Colonic mucosa (tissue), 4 donors: ENCODE results near the gene KIAA0825. TPM values are rescaled to one million over a fixed set of nuclear protein-coding genes. Genes with fewer than 3 reads are reported as not detected.

Source experiments
- DNase-seq: peaks from one replicate; pipeline ENCODE4 v3.0.0-alpha.2; 2020
- H3K27ac ChIP-seq: fragments of 200-600 bp; one replicate; pipeline ENCODE4 v1.8.0; 2021
- H3K27me3 ChIP-seq: fragments of 200-600 bp; one replicate; pipeline ENCODE4 v1.8.0; 2021
- H3K36me3 ChIP-seq: fragments of 200-600 bp; one replicate; pipeline ENCODE4 v1.8.0; 2021
- H3K4me1 ChIP-seq: fragments of 200-600 bp; one replicate; pipeline ENCODE4 v1.8.0; 2021; ENCODE audit warnings: mild to moderate bottlenecking
- H3K4me3 ChIP-seq: fragments of 200-600 bp; one replicate; pipeline ENCODE4 v1.8.0; 2021
- H3K9ac ChIP-seq, 2 donors: one replicate each; pipeline ENCODE4 v1.7.0; 2013; ENCODE audit warnings: control low read depth in 2 of 2, low read depth in 2 of 2, low read length in 2 of 2
- H3K9me3 ChIP-seq: fragments of 200-600 bp; one replicate; pipeline ENCODE4 v1.8.0; 2021
- CTCF ChIP-seq: fragments of 200-600 bp; IDR thresholded peaks from one replicate; pipeline ENCODE4 v1.8.0; 2022; ENCODE audit warnings: antibody characterized with exemption, mild to moderate bottlenecking
- intact Hi-C: fragments of 100-400 bp; cut with DNase I; formaldehyde crosslinking; loops from one replicate; pipeline ENCODE4 v1.14.1; 2022
- total RNA-seq, 2 donors: library from RNA; stranded (reverse); fragmentation: NEBNext Ultra II Directional in 1 of 2; extraction: Animal tissue kit (Norgen Biotek cat#: 25700) in 1 of 2; gene quantifications; one replicate each; pipeline ENCODE4 v1.2.1, GENCODE V29; 2021
- donor health status: healthy.
- donor health status: DM: no; HTN: no; CAD: no.
- donor health status: DM: no; HTN: no; CAD: no.

Gene KIAA0825
- total RNA-seq, 2 donors from 2014 or later: 1.1 to 1.5 TPM

GRCh38 chr5:94310833-94311232 is 307.6 kb downstream of the KIAA0825 start:
- no peak for DNase-seq
- H3K4me3 ChIP-seq: no peak overlapping the region
- intact Hi-C loops: no loop called here
- no peak overlapping the region for H3K27ac ChIP-seq
- no peak for TF ChIP-seq CTCF
- H3K9ac ChIP-seq: no peak overlapping the region
- no peaks in the 10 kb centered on the region for H3K9me3 ChIP-seq
- no peaks in the 10 kb centered on the region for H3K36me3 ChIP-seq
- H3K4me1 ChIP-seq: no peaks in the 10 kb centered on the region
- no peaks in the 10 kb centered on the region for H3K27me3 ChIP-seq

- no peak for TF ChIP-seq CTCF
- DNase-seq: no peak
- Histone ChIP-seq H3K36me3 (no peaks in the 10 kb centered on the region), H3K4me3 (no peak overlapping the region), H3K27ac (no peak overlapping the region), H3K9ac (no peak overlapping the region), H3K4me1 (no peaks in the 10 kb centered on the region), H3K27me3 (no peaks in the 10 kb centered on the region), H3K9me3 (no peaks in the 10 kb centered on the region)
- intact Hi-C loops: no loop called here
Measured at GRCh38 chr5:94309141-94309540, 309.3 kb downstream of the KIAA0825 start.

- intact Hi-C loops: no loop called here
- H3K27ac ChIP-seq: no peak overlapping the region
- no peak overlapping the region for H3K9ac ChIP-seq
- H3K4me3 ChIP-seq: no peak overlapping the region
- no peak for DNase-seq
- H3K4me1 ChIP-seq: no peaks in the 10 kb centered on the region
- no peak for TF ChIP-seq CTCF
- no peaks in the 10 kb centered on the region for H3K9me3 ChIP-seq
- no peaks in the 10 kb centered on the region for H3K27me3 ChIP-seq
- no peaks in the 10 kb centered on the region for H3K36me3 ChIP-seq
Measured at GRCh38 chr5:94308442-94308841, 310.0 kb downstream of the KIAA0825 start.

GRCh38 chr5:94304146-94304545 is 314.3 kb downstream of the KIAA0825 start:
- TF ChIP-seq CTCF: no peak
- no peaks in the 10 kb centered on the region for H3K27me3 ChIP-seq
- no peak for DNase-seq

GRCh38 chr5:94288937-94289336 is 329.5 kb downstream of the KIAA0825 start:
- no peak for TF ChIP-seq CTCF
- no peaks in the 10 kb centered on the region for H3K9me3 ChIP-seq
- H3K27ac ChIP-seq: no peak overlapping the region
- intact Hi-C loops: no loop called here
- H3K4me1 ChIP-seq: no peaks in the 10 kb centered on the region
- no peaks in the 10 kb centered on the region for H3K36me3 ChIP-seq
- DNase-seq: no peak
- no peak overlapping the region for H3K9ac ChIP-seq
- no peak overlapping the region for H3K4me3 ChIP-seq
- H3K27me3 ChIP-seq: no peaks in the 10 kb centered on the region

More at GRCh38 chr5:94304146-94304545, 314.3 kb downstream of the KIAA0825 start:
- Histone ChIP-seq H3K27ac (no peak overlapping the region), H3K9me3 (no peaks in the 10 kb centered on the region), H3K4me1 (no peaks in the 10 kb centered on the region), H3K36me3 (no peaks in the 10 kb centered on the region), H3K4me3 (no peak overlapping the region), H3K9ac (no peak overlapping the region)
- intact Hi-C loops: no loop called here

- H3K27ac ChIP-seq: no peak overlapping the region
- intact Hi-C loops: no loop called here
- no peaks in the 10 kb centered on the region for H3K4me1 ChIP-seq
- H3K27me3 ChIP-seq: no peaks in the 10 kb centered on the region
- H3K9ac ChIP-seq: no peak overlapping the region
- H3K9me3 ChIP-seq: no peaks in the 10 kb centered on the region
- DNase-seq: no peak
- H3K36me3 ChIP-seq: no peaks in the 10 kb centered on the region
- no peak overlapping the region for H3K4me3 ChIP-seq
- no peak for TF ChIP-seq CTCF
Measured at GRCh38 chr5:94285984-94286383, 332.4 kb downstream of the KIAA0825 start.
